Endothelial cell (in vitro differentiated cells): ENCODE results near the gene BCAP29. TPM values are rescaled to one million over a fixed set of nuclear protein-coding genes. Genes with fewer than 3 reads are reported as not detected.

Experiments used
- DNase-seq: peaks from one replicate; pipeline ENCODE4 v3.0.0; 2021; ENCODE audit warnings: low spot score
- H3K27ac Mint-ChIP-seq: one replicate; pipeline ENCODE4 v1.8.0; 2021; ENCODE audit warnings: mixed read lengths, inconsistent platforms; ENCODE audit not compliant: unreplicated experiment
- H3K27me3 Mint-ChIP-seq: one replicate; pipeline ENCODE4 v1.8.0; 2021; ENCODE audit warnings: mild to moderate bottlenecking, moderate library complexity, mixed read lengths, inconsistent platforms; ENCODE audit not compliant: unreplicated experiment
- H3K36me3 Mint-ChIP-seq: one replicate; pipeline ENCODE4 v1.8.0; 2021; ENCODE audit warnings: mild to moderate bottlenecking, low read depth, mixed read lengths, inconsistent platforms; ENCODE audit not compliant: unreplicated experiment
- H3K4me1 Mint-ChIP-seq: one replicate; pipeline ENCODE4 v1.8.0; 2021; ENCODE audit warnings: mild to moderate bottlenecking, mixed read lengths, inconsistent platforms; ENCODE audit not compliant: unreplicated experiment
- H3K4me3 Mint-ChIP-seq: one replicate; pipeline ENCODE4 v1.8.0; 2021; ENCODE audit warnings: mild to moderate bottlenecking, mixed read lengths, inconsistent platforms; ENCODE audit not compliant: unreplicated experiment
- H3K9me3 Mint-ChIP-seq: one replicate; pipeline ENCODE4 v1.8.0; 2021; ENCODE audit warnings: mixed read lengths, inconsistent platforms; ENCODE audit not compliant: unreplicated experiment
- total RNA-seq: library from RNA; stranded (reverse); fragmentation: NEBNext Ultra II Directional; extraction: Animal tissue kit (Norgen Biotek cat#: 25700); gene quantifications from one replicate; pipeline ENCODE4 v1.2.1, GENCODE V29; 2021; ENCODE audit not compliant: unreplicated experiment
- TF ChIP-seq, protein P1 (sequence below): fragments of 200-600 bp; sonication (generic); IDR thresholded peaks from one replicate; pipeline ENCODE4 v1.5.0; 2021; ENCODE audit warnings: antibody characterized with exemption; ENCODE audit not compliant: unreplicated experiment

The BCAP29 gene
- total RNA-seq, 1 donor from 2014 or later, result 114 TPM

DNA sequence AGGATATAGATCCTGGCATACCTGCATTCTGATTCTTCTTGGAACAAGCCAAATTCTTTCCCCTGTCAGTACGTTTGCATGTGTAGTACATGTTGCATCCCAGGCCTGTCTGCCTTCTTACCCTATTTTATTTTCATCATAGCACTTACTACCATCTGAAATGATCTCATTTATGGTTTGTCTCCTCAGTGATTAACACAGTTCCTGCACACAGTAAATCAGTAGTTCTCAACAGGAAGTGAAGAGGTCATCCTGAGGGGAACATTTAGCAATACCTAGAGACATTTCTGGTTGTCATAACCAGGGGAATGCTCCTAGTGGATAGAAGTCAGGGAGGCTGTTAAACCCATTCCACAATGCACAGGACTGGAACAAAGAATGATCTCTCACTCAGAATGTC, 42.4 kb downstream of the BCAP29 start:
- H3K4me3 Mint-ChIP-seq, result no peak overlapping the region
- no peaks in the 10 kb centered on the region for H3K4me1 Mint-ChIP-seq
- DNase-seq, result no peak
- H3K9me3 Mint-ChIP-seq, result no peaks in the 10 kb centered on the region
- H3K27me3 Mint-ChIP-seq, result no peaks in the 10 kb centered on the region
- peaks cover 1% of the 10 kb centered on the region for H3K36me3 Mint-ChIP-seq
- no peak overlapping the region for H3K27ac Mint-ChIP-seq
- TF ChIP-seq, protein P1, sequence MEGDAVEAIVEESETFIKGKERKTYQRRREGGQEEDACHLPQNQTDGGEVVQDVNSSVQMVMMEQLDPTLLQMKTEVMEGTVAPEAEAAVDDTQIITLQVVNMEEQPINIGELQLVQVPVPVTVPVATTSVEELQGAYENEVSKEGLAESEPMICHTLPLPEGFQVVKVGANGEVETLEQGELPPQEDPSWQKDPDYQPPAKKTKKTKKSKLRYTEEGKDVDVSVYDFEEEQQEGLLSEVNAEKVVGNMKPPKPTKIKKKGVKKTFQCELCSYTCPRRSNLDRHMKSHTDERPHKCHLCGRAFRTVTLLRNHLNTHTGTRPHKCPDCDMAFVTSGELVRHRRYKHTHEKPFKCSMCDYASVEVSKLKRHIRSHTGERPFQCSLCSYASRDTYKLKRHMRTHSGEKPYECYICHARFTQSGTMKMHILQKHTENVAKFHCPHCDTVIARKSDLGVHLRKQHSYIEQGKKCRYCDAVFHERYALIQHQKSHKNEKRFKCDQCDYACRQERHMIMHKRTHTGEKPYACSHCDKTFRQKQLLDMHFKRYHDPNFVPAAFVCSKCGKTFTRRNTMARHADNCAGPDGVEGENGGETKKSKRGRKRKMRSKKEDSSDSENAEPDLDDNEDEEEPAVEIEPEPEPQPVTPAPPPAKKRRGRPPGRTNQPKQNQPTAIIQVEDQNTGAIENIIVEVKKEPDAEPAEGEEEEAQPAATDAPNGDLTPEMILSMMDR, result no peak

DNA sequence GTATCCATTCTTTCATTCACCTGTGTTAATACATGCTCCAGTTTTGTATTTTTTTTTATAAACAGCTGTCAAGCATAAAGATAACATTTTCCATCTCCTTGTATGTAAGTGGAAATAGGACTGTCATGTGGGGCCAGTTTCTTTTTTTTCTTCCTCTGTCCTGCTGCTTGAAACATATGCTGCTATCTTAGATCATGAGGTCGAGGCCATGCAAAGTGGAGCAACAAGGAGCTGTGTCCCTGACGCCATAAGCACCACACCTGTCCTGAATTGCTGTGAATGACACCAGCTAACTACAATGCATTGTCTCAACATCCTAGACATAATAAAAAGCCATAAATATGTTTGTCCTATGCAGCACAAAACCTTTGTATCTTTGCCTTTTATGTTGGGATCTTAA, 42.8 kb downstream of the BCAP29 start:
- Mint-ChIP-seq H3K36me3 (no peaks in the 10 kb centered on the region), H3K9me3 (no peaks in the 10 kb centered on the region), H3K27me3 (no peaks in the 10 kb centered on the region), H3K4me3 (no peak overlapping the region), H3K27ac (no peak overlapping the region), H3K4me1 (no peaks in the 10 kb centered on the region)
- TF ChIP-seq, protein P1, result no peak
- no peak for DNase-seq

DNA sequence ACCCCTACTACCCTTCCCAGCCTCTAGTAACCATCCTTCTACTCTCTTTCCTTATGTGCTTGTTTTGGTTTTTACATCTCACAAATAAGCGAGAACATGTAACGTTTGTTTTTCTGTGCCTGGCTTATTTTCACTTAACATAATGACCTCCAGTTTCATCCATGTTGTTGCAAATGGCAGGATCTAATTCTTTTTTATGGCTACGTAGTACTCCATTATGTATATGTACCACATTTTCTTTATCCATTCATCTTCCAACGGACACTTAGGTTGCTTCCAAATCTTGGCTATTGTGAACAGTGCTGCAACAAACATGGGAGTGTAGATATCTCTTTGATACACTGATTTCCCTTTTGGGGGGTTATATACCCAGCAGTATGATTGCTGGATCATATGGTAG, 47.0 kb downstream of the BCAP29 start:
- H3K36me3 Mint-ChIP-seq, result peaks cover 11% of the 10 kb centered on the region
- TF ChIP-seq, protein P1, result no peak
- no peak for DNase-seq
- no peak overlapping the region for H3K4me3 Mint-ChIP-seq
- no peaks in the 10 kb centered on the region for H3K4me1 Mint-ChIP-seq
- H3K9me3 Mint-ChIP-seq, result no peaks in the 10 kb centered on the region
- H3K27me3 Mint-ChIP-seq, result peaks cover 1% of the 10 kb centered on the region
- H3K27ac Mint-ChIP-seq, result no peak overlapping the region

DNA sequence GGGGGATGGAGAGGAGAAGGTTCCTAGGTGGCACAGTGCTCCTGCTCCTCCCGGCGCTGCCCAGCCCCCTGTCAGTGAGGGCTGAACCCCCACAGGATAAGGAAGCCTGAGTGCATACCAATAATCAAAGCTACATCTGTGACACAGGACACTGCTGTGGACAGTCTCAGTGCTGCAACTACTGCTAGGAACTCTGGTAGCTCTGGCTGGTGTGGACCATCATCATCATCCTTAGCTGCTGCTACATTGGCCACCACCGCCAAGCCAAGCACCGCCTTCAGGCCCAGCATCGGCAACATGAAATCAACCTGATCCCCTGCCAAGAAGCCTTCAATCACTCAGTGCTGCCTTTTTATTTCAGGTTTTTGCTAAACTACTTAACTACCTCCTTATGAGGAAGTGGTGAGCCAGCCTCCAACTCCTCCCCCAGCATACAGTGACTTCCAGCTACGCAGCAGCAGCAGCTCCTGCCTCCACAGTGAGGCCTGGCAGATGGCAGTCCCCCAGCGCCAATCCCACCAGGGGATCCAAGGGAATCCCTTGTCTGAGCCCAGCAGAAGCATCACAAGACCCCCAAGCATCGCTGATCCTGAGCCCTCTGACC, 48.5 kb downstream of the BCAP29 start:
- DNase-seq, result no peak
- Mint-ChIP-seq H3K4me3 (no peak overlapping the region), H3K9me3 (no peaks in the 10 kb centered on the region), H3K27ac (no peak overlapping the region), H3K36me3 (peaks cover 11% of the 10 kb centered on the region), H3K4me1 (peaks cover 6% of the 10 kb centered on the region), H3K27me3 (peaks cover 1% of the 10 kb centered on the region)
- TF ChIP-seq, protein P1, result no peak

DNA sequence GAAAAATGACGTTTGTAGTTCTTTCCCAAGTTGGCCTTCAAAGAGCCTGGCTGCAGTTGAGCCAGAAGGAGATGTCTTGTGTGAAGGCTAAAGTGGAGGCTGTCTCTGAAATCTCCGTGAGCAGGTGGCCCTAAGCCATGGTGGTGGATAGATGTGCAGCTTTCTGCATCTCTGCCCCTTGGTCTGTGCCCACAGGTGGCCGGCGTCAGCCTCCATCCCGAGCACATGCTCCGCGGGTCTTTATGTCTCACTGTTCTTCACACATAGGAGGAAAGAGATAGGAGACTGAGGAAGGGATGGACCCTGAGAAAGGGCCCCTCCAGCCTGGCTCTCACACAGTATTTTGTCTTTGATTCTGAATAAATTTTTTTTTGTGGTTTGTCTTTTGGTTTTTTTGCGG, 50.3 kb downstream of the BCAP29 start:
- Mint-ChIP-seq H3K27me3 (peaks cover 1% of the 10 kb centered on the region), H3K27ac (no peak overlapping the region), H3K36me3 (peaks cover 11% of the 10 kb centered on the region), H3K9me3 (no peaks in the 10 kb centered on the region), H3K4me1 (peaks cover 6% of the 10 kb centered on the region), H3K4me3 (no peak overlapping the region)
- no peak for DNase-seq
- TF ChIP-seq, protein P1, result no peak
